ENCODE measurements around the gene TIGD4. TPM values are rescaled to one million over a fixed set of nuclear protein-coding genes. Genes with fewer than 3 reads are reported as not detected.

Gene TIGD4
- polyA plus RNA-seq, 2 of the 4 experiments (the other 2 are of a cell fraction), result 0.30 to 0.45 TPM

- ATAC-seq (no peak), FAIRE-seq (no peak), DNase-seq (ENCODE audit: low read depth in 1 of 2, low spot score in 1 of 2) (no peak)
- ChIA-PET CTCF (interaction anchor here (1.0 to 1.8 kb wide), 4 partner anchors 22 to 309 kb away, joined by 3 to 7 read pairs (median 4); no protein-coding TSS in a partner anchor), POLR2A (no interaction called here)
- no peaks in the 10 kb centered on the region; the same call in 2 of the 3 replicates for H3K4me1 ChIP-seq
- no peak overlapping the region for H3K4me2 ChIP-seq
- TF ChIP-seq MYC (IDR thresholded peaks at IDR 0.05; ENCODE audit: borderline replicate concordance, low read length), result no peak
- no peak for TF ChIP-seq ZFP36 (IDR thresholded peaks at IDR 0.05; ENCODE audit: borderline replicate concordance, partially characterized antibody)
- no peak for TF ChIP-seq BHLHE40 (IDR thresholded peaks at IDR 0.05; ENCODE audit: low read depth, low read length)
- TF ChIP-seq SMC3 (IDR thresholded peaks at IDR 0.05), result no peak
- TF ChIP-seq PBX3 (IDR thresholded peaks at IDR 0.05), result no peak
- no peak for TF ChIP-seq CTCF (IDR thresholded peaks at IDR 0.05)
- TF ChIP-seq JUNB (IDR thresholded peaks at IDR 0.05), result no peak
- TF ChIP-seq GATA3 (IDR thresholded peaks at IDR 0.05; ENCODE audit: borderline replicate concordance), result no peak
- TF ChIP-seq CEBPB (IDR thresholded peaks at IDR 0.05), result no peak
- no peak for TF ChIP-seq CHD2 (IDR thresholded peaks at IDR 0.05; ENCODE audit: low read length, partially characterized antibody)
- TF ChIP-seq CBX8 (IDR thresholded peaks at IDR 0.05), result no peak
- TF ChIP-seq EHF (CRISPR knock-in tag; IDR thresholded peaks at IDR 0.05), result no peak
- no peak for TF ChIP-seq CBX2 (IDR thresholded peaks at IDR 0.05; ENCODE audit: borderline replicate concordance, low read depth)
- TF ChIP-seq ATOH8 (CRISPR knock-in tag; IDR thresholded peaks at IDR 0.05; ENCODE audit: low read depth), result no peak
- no peak for TF ChIP-seq ZNF302 (CRISPR knock-in tag; IDR thresholded peaks at IDR 0.05)
- TF ChIP-seq REST (IDR thresholded peaks at IDR 0.05), result no peak
- no peak for TF ChIP-seq CHD4 (IDR thresholded peaks at IDR 0.05; ENCODE audit: borderline replicate concordance)
- no peak for TF ChIP-seq EHMT2 (IDR thresholded peaks at IDR 0.05; ENCODE audit: low read depth)
- TF ChIP-seq HDAC2 (IDR thresholded peaks at IDR 0.05), result no peak
- H3K27ac ChIP-seq, result no peak overlapping the region
- H3K9me3 ChIP-seq, result no peaks in the 10 kb centered on the region
- 67% methylated on average over 3 of the region's 3 CpGs for WGBS (ENCODE audit: missing lambda C conversion rate)
- no peak overlapping the region for H3K4me3 ChIP-seq
Measured at GRCh38 chr4:152734699-152735050, 44.9 kb downstream of the TIGD4 start.

- H3K9me3 ChIP-seq, result no peaks in the 10 kb centered on the region
- WGBS (ENCODE audit: missing lambda C conversion rate), result 76% methylated on average over 5 of the region's 5 CpGs
- H3K27ac ChIP-seq, result no peak overlapping the region
- no peak for FAIRE-seq
- no peak overlapping the region for H3K4me3 ChIP-seq
- ChIA-PET CTCF (interaction anchor here (1.0 kb wide), 1 partner anchor 22 kb away, joined by 3 read pairs; no protein-coding TSS in a partner anchor), POLR2A (no interaction called here)
- no peaks in the 10 kb centered on the region; the same call in 2 of the 3 replicates for H3K4me1 ChIP-seq
- DNase-seq (ENCODE audit: low read depth in 1 of 2, low spot score in 1 of 2), result no peak
- no peak overlapping the region for H3K4me2 ChIP-seq
- no peak for ATAC-seq
- TF ChIP-seq SMC3 (IDR thresholded peaks at IDR 0.05) (no peak), MAFK (IDR thresholded peaks at IDR 0.05; ENCODE audit: partially characterized antibody) (no peak), MYC (IDR thresholded peaks at IDR 0.05; ENCODE audit: borderline replicate concordance, low read length) (no peak), EHMT2 (IDR thresholded peaks at IDR 0.05; ENCODE audit: low read depth) (no peak), E2F6 (IDR thresholded peaks at IDR 0.05; ENCODE audit: borderline replicate concordance, low read depth) (no peak), BHLHE40 (IDR thresholded peaks at IDR 0.05; ENCODE audit: low read depth, low read length) (no peak), ESRRA (IDR thresholded peaks at IDR 0.05; ENCODE audit: borderline replicate concordance, low read length) (no peak), PHF8 (IDR thresholded peaks at IDR 0.05; ENCODE audit: borderline replicate concordance, low read depth) (no peak), NFE2L2 (conservative IDR thresholded peaks at IDR 0.05; ENCODE audit: low read length) (no peak), HOXB5 (CRISPR knock-in tag; IDR thresholded peaks at IDR 0.05) (no peak), EHF (CRISPR knock-in tag; IDR thresholded peaks at IDR 0.05) (no peak), RFX5 (IDR thresholded peaks at IDR 0.05) (no peak), RCOR1 (IDR thresholded peaks at IDR 0.05; ENCODE audit: low read depth, low read length) (no peak), NR3C1 (IDR thresholded peaks at IDR 0.05) (no peak)
Measured at GRCh38 chr4:152734015-152734698, 45.4 kb downstream of the TIGD4 start.
